Mesenteric fat pad (tissue), 1 donor: Measurements from ENCODE around the gene IBTK. TPM values are rescaled to one million over a fixed set of nuclear protein-coding genes. Genes with fewer than 3 reads are reported as not detected.

Experiments used
- DNase-seq: peaks from one replicate; pipeline ENCODE4 v3.0.0-alpha.2; 2020; ENCODE audit warnings: low spot score
- total RNA-seq: library from RNA; stranded (reverse); fragmentation: NEBNext Ultra II Directional; extraction: Animal tissue kit (Norgen Biotek cat#: 25700); gene quantifications from one replicate; pipeline ENCODE4 v1.2.1, GENCODE V29; 2021
- donor health status: DM: yes; HTN: yes; CAD: no.

IBTK gene
- total RNA-seq, 1 donor from 2014 or later, result 31.6 TPM

- no peak for DNase-seq
Measured at GRCh38 chr6:82123632-82124031, 123.9 kb downstream of the IBTK start.

Other genes starting within 250 kb of the IBTK start
- 15.0 TPM for gene TPBG, start 116.1 kb upstream of the IBTK start, total RNA-seq